ENCODE data around the gene BLOC1S1.

DNA sequence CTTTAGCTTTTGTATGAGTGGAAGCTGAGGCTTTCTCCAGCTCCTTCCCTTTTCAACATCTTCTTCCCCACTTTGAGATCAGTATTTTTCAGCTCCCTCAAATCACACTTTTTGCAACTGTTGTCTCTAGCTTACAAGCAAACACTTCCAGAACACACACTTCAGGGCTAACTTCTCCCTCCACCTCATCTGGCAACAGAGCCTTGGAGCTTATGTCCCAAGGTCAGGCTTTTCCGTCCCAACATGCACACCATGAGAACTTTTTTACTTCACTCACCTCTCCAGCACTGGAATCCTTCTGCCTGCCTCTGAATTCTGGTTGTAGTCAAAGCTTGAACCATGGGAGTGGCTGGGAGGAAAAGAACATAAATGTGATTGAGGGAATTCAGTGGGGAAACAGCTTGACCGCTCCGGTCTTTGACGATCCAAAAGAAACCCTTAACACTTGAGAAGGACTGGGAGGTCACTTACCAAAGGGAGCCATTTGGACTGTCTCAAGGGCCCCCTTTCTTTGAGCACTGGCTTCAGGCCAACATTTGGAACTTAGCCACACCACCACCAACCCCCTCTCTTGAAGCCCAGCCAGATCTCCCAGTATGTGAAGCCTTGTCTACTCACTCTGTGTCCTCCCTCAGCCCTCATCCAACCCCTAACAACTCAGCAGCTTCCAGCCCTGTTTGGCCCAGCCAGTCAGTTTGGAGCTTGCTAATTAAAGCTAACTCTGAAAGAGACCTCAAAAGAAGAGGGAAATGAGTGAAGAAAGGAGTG is 3.9 kb upstream of the BLOC1S1 start:
- TF ChIP-seq YY1 (IDR thresholded peaks at IDR 0.05; ENCODE audit: extremely low read depth, insufficient replicate concordance, low read depth, low read length) (no peak), REST (IDR thresholded peaks at IDR 0.05; ENCODE audit: low read depth) (no peak), MAX (IDR thresholded peaks at IDR 0.05) (no peak), EZH2phosphoT487 (IDR thresholded peaks at IDR 0.05; ENCODE audit: borderline replicate concordance) (no peak), POLR2A (IDR thresholded peaks at IDR 0.05; ENCODE audit: borderline replicate concordance, extremely low read depth, insufficient read depth, insufficient read length) (no peak), ZFX (IDR thresholded peaks at IDR 0.05) (no peak), POLR2AphosphoS5 (IDR thresholded peaks at IDR 0.05; ENCODE audit: low read depth, low read length) (no peak), ATF3 (IDR thresholded peaks at IDR 0.05) (no peak), EZH2 (IDR thresholded peaks at IDR 0.05) (no peak), SIN3A (IDR thresholded peaks at IDR 0.05; ENCODE audit: low read depth) (no peak), ELF1 (IDR thresholded peaks at IDR 0.05; ENCODE audit: borderline replicate concordance, low read depth) (no peak)
- TF ChIP-seq, protein P1, sequence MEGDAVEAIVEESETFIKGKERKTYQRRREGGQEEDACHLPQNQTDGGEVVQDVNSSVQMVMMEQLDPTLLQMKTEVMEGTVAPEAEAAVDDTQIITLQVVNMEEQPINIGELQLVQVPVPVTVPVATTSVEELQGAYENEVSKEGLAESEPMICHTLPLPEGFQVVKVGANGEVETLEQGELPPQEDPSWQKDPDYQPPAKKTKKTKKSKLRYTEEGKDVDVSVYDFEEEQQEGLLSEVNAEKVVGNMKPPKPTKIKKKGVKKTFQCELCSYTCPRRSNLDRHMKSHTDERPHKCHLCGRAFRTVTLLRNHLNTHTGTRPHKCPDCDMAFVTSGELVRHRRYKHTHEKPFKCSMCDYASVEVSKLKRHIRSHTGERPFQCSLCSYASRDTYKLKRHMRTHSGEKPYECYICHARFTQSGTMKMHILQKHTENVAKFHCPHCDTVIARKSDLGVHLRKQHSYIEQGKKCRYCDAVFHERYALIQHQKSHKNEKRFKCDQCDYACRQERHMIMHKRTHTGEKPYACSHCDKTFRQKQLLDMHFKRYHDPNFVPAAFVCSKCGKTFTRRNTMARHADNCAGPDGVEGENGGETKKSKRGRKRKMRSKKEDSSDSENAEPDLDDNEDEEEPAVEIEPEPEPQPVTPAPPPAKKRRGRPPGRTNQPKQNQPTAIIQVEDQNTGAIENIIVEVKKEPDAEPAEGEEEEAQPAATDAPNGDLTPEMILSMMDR (IDR thresholded peaks at IDR 0.05 in 2 of 3, conservative IDR thresholded peaks at IDR 0.05 in 1 of 3; ENCODE audit: borderline replicate concordance in 1 of 3, insufficient read depth in 1 of 3, low read depth in 2 of 3, low read length in 2 of 3): no peak
